ENCODE results near the gene SKAP2.

- TF ChIP-seq POLR2A (IDR thresholded peaks at IDR 0.05; ENCODE audit: low read depth, low read length) (no peak), TAF1 (IDR thresholded peaks at IDR 0.05; ENCODE audit: borderline replicate concordance, low read depth, low read length) (no peak)
Observed at GRCh38 chr7:26657206-26657641, 207.2 kb downstream of the SKAP2 start.
